SKM-1 (cell line): ENCODE measurements around the gene CLMP.
"Not testable (repeated sequence)": the region's sequence is repeated elsewhere in the genome, so short reads cannot be mapped to it uniquely, and the experiment has no call there.

ENCODE experiments used
- DNase-seq: peaks from one replicate; lab custom pipeline; 2025; ENCODE audit not compliant: unreplicated experiment; lab: John Stamatoyannopoulos, UW

CLMP gene

GRCh38 chr11:123218451-123218850 lies 23.4 kb upstream of the CLMP start:
- DNase-seq, result no peak

GRCh38 chr11:123217897-123218296 lies 22.8 kb upstream of the CLMP start:
- no peak for DNase-seq

DNA sequence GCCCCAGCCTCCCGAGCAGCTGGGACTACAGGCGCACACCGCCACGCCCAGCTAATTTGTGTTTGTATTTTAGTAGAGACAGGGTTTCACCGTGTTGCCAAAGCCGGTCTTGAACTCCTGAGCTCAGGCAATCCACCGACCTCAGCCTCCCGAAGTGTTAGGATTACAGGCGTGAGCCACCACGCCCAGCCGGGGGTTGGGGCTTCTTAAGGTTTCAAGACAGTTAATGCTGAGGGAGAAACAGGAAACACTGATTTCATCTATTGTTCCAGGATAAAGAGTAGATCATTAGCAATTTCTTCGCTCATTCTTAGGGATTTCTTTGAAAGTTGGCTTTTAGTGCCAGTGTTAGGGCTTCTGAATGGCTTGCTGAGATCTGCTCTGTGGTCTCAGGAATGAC lies 21.2 kb upstream of the CLMP start:
- no peak for DNase-seq

DNA sequence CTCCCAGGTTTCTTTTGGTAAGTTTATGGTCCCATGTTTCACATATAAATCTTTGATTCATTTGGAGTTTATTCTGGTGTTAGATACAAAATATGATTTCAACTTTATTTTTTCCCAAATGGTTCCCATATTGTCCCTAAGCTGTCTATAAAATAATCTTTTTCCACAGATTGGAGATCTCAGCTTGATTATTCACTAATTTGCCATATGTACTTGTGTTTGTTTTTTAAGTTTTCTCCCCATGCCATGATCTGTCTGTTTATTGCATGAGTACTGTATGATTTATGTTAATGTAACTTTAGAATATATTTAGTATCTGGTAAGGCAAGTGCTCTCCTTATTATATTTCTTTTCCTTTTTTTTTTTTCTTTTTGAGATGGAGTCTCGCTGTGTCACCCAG lies 19.9 kb upstream of the CLMP start:
- no peak for DNase-seq

DNA sequence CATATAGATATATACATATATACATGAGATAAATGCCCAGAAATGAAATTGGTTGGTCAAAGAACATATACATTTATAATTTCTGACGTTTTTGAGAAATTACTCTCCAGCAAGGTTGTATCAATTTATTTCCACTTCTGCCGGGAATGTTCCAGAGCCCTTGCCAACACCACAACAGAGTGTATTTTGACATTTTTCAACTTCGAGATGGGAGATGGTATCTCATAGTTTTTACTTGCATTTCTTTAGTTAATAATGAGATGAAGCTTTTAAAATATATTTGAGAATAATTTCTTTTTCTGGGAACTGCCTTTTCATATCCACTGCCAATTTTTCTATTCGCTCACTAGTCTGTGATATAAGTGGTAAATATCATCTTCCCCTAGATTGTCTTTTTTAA lies 19.3 kb upstream of the CLMP start:
- no peak for DNase-seq

DNA sequence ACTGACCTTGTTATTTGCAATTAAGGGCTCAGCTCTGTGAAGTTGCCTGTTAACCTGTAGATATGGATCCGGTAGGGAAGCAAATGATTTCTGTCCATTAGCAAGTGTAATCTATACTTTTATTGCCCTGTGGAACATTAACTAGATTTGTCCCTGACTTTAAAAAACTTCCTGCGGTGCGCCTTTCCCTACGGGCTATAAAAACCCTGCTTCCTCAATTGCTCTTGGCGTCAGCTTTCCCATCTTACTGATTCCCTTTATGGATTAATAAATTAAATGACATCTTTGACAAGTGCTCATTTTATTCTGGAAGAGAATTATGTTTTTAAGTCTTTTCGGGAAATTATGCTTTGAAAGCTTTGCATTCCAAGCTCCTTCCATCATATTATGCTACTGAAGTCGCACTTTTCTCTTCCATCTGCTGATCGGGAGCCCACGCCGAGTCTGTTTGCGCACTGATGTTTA lies 18.3 kb upstream of the CLMP start:
- DNase-seq, result no peak

- DNase-seq, result no peak
Measured at GRCh38 chr11:123212406-123212805, 17.4 kb upstream of the CLMP start.

GRCh38 chr11:123211981-123212380 lies 16.9 kb upstream of the CLMP start:
- DNase-seq, result no peak

DNA sequence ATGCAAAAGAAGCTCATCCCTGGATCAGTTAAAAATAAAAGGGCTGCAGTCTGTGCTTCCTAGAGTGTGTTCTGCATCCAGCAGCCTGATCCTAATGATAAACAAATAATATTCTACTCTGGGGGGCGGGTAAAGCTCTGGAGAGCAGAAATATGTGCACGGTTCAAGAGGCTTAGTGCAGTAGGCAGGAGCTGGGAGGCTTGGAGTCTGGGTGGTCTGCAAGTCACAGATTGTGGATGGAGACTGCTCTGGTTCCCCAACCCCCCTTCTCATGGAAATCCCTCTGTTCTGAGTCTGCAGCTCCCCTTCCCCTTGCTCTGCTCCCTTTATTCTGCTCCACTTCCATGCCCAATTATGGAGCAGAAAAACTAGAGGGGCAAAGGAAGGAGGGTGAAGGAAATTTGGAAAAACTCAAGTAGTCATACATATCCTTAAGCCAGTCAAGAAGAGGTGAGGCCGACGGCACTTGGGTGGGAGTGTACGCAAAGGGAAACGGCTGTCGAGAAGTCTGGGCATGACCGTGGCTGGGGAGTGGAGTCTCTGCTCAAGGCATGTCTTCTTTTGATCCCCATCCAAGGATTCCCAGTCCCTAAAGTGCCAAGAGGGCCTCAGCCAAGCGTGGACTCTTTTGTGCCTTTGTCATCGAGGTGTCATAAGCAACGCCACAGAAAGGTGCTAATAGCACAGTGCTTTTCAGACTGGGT lies 16.3 kb upstream of the CLMP start:
- DNase-seq, result no peak

DNA sequence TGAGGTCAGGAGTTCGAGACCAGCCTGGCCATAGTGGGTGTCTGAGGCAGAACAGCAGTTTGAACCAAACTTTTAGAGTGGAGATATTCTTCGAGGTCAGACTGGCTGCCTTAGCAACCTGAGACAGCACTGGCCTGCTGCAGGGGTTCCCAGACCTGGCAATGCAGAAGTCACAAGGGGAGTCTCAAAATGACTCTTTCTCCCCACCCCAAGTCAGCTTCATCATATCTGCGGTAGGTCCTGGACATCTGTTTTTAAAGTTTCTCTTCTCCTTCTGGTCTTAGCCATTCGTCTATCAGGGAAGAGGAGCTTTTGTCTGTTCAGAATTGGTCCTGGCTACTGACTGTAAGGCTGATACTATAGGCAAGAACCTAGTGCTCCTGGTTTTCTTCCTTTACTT lies 14.5 kb upstream of the CLMP start:
- no peak for DNase-seq

DNA sequence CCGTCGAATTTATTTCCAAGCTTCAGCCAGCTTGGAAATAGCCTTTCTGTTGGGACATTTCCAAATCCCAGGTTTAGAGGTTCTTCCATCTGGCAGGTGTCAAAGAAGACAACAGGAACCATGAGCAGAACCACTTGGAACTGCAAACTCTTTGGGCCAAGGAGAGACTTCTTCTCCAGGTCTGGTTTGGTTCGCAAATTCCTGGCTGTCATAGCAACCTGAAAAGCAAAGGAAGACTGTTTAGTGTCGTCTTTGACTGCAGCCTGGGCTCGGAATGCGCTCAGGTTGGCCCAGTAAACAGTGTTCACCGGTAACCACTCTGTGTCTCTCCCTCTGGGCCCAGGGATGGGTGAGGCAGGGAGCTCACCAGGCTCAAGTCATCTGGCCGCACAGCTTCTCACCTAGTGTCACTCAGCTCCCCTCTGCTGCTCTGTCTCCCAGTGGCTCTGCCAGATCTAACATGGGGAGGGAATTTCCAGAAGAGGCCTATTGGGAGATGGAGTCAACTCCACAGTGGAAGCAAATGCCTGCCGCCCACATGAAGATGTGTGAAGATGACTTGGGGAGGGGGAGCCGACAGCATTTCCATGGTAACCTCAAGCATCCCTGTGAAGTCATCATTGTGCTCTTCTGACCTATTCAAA lies 11.9 kb upstream of the CLMP start:
- DNase-seq, result no peak

DNA sequence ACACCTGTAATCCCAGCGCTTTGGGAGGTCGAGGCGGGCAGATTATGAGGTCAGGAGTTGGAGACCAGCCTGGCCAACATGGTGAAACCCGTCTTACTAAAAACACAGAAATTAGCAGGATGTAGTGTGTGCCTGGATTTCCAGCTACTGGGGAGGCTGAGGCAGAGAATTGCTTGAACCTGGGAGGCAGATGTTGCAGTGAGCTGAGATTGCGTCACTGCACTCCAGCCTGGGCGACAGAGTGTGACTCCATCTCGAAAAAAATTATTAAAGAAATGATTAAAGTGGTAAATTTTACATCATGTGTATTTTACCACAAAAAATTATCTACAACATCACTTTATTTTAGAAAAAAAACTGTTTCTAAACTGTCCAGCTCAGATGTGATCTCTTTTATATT lies 11.0 kb upstream of the CLMP start:
- DNase-seq, result not testable (repeated sequence)

GRCh38 chr11:123203934-123204333 lies 8.9 kb upstream of the CLMP start:
- DNase-seq, result no peak

GRCh38 chr11:123203471-123203870 lies 8.4 kb upstream of the CLMP start:
- no peak for DNase-seq

- no peak for DNase-seq
Measured at GRCh38 chr11:123202155-123203151, 7.4 kb upstream of the CLMP start.

DNA sequence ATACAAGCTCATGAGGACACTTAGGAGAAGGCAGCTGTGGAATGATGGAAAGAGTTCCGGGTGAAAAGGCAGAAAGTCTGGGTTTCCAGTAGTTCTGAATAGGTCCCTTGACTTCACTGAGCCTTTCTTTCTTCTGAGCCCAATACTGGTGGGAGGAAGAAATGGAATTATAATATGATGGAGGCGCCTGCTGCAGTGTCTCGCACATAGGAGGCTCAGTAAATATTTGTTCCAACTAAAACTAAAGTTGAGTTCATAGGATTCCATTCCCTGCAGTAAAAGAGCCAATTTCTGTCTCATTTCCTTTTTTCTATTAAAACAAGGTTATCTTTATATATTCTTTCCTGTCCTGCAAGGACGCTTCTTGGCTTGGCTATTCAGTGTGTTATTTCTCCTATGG lies 5.2 kb upstream of the CLMP start:
- DNase-seq, result no peak

- no peak for DNase-seq
Measured at GRCh38 chr11:123197711-123198110, 2.7 kb upstream of the CLMP start.

DNA sequence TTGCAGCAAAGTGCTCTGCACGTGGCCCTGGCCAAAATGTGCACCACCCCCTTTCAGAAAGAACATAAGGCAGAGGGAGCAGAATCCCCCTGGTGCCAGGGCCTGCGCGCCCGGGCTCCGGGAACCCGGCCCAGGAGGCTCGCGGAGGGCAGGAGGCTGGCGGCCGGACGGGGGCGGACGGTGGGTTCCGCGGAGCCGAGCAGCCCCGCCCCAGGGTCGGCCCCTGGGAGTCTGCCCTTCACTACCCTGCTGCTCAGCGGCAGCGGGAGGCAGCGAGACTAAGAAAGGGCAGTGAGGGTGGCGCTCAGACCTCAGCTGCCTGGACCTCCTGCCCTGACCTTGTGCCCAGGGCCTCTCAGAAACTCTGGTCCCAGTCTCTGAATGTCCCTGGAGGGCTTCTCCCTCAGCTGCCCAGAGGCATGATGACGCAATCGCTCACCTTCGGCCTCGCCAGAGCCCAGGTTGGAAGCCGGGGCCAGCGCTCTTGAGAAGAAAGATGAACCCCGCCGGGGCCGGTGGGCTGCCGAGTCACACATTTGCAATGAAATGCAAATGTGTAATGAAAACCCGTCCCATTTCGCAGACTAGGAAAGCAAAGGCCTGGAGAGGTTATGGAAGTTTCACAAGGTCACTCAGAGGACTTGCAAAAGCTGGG lies 1.1 kb upstream of the CLMP start:
- no peak for DNase-seq

DNA sequence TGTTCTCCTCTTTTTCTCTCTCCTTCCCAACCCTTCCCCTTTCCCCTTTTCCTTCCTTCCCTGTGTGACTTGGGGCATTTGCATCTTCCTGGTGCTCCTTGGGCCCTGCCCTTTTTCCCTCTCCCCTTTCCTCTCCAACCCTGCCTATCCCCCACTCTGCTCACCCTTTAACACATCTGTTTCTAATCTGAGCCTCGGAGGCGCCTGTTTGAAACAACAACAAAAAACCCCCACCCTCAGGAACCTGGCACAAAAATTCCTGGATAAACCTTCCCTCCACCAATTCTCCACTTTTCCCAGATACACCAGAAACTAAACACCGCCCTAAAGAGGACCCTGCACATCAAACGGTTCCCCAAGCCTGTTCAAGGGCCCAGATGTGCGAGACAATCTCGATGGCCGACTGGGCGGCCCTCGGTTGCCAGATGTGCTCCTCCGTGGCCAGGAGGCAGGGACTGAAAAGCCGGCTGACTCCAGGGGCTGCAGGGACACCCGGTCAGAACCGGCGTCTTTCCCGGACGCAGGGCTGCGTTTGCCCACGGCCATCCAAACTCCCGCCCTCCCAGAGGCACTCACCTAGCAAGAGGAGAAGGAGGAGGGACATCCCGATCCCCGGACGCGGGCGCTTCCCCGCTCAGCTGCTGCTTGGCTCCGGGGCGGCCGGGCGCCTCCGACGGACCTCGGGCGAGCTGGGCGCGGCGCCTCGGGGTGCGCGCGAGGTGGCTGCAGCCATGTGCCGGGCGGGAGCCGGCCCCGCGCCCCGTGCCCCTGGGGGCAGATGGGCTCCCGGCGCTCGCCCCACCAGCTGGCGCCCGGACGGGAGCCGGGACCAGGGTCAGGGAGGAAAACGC lies 486 bp downstream of the CLMP start:
- no peak for DNase-seq

GRCh38 chr11:123193742-123194141 lies 1.3 kb downstream of the CLMP start:
- no peak for DNase-seq
